Right atrium auricular region (tissue), 2 donors: Measurements from ENCODE around the gene BCL2L1. TPM values are rescaled to one million over a fixed set of nuclear protein-coding genes. Genes with fewer than 3 reads are reported as not detected.
A peak's percentile ranks its signal among the peaks of the same experiment; 100 is the strongest.

Source experiments
- DNase-seq: peaks from one replicate; pipeline ENCODE4 v3.0.0-alpha.2; 2019; ENCODE audit warnings: low spot score
- H3K27ac ChIP-seq, 2 donors: fragments of 200-600 bp; sonication (generic); 1 replicate in 1 of 2; 2 replicates in 1 of 2; pipeline ENCODE4 v1.5.1; 2016 to 2019
- H3K27me3 ChIP-seq, 2 donors: fragments of 200-600 bp; sonication (generic); one replicate each; pipeline versions ENCODE4 v1.5.1 to v1.6.0; 2017 to 2019
- H3K36me3 ChIP-seq: fragments of 200-600 bp; sonication (generic); one replicate; pipeline ENCODE4 v1.5.1; 2016
- H3K4me1 ChIP-seq, 2 donors: fragments of 200-600 bp; sonication (generic); one replicate each; pipeline versions ENCODE4 v1.5.1 to v1.6.0; 2017 to 2019
- H3K4me3 ChIP-seq, 2 donors: fragments of 200-600 bp; sonication (generic); 1 replicate in 1 of 2; 2 replicates in 1 of 2; pipeline ENCODE4 v1.5.1; 2017 to 2019; ENCODE audit warnings: mild to moderate bottlenecking in 1 of 2, moderate library complexity in 1 of 2
- H3K9me3 ChIP-seq, 2 donors: fragments of 200-600 bp; sonication (generic); one replicate each; pipeline ENCODE4 v1.5.1; 2019
- total RNA-seq, 2 donors: library from RNA; depleted of rRNA; stranded (reverse); fragments of >200 nt; gene quantifications; one replicate each; pipeline ENCODE4 v1.1.0, GENCODE V29; 2016
- TF ChIP-seq, protein P1 (sequence below), 2 donors: fragments of 200-600 bp; sonication (generic); IDR thresholded peaks; one replicate each; pipeline ENCODE4 v1.5.1; 2019; ENCODE audit warnings: antibody characterized with exemption in 2 of 2

BCL2L1 gene
- total RNA-seq, 2 donors from 2014 or later = 84.2 to 93.5 TPM

GRCh38 chr20:31642837-31643236 is 79.8 kb downstream of the BCL2L1 start:
- H3K36me3 ChIP-seq = no peaks in the 10 kb centered on the region
- H3K4me1 ChIP-seq = peaks cover 0 to under 1% of the 10 kb centered on the region in 2 donors
- no peak for DNase-seq
- no peak overlapping the region for H3K27ac ChIP-seq
- H3K4me3 ChIP-seq = no peak overlapping the region
- H3K27me3 ChIP-seq = peaks cover 0 to 1% of the 10 kb centered on the region in 2 donors
- no peaks in the 10 kb centered on the region for H3K9me3 ChIP-seq
- TF ChIP-seq, protein P1, sequence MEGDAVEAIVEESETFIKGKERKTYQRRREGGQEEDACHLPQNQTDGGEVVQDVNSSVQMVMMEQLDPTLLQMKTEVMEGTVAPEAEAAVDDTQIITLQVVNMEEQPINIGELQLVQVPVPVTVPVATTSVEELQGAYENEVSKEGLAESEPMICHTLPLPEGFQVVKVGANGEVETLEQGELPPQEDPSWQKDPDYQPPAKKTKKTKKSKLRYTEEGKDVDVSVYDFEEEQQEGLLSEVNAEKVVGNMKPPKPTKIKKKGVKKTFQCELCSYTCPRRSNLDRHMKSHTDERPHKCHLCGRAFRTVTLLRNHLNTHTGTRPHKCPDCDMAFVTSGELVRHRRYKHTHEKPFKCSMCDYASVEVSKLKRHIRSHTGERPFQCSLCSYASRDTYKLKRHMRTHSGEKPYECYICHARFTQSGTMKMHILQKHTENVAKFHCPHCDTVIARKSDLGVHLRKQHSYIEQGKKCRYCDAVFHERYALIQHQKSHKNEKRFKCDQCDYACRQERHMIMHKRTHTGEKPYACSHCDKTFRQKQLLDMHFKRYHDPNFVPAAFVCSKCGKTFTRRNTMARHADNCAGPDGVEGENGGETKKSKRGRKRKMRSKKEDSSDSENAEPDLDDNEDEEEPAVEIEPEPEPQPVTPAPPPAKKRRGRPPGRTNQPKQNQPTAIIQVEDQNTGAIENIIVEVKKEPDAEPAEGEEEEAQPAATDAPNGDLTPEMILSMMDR (IDR thresholded peaks at IDR 0.05) = no peak

- TF ChIP-seq, protein P1 (IDR thresholded peaks at IDR 0.05) = no peak
- no peak for DNase-seq
- H3K27ac ChIP-seq = no peak overlapping the region
Observed at GRCh38 chr20:31641391-31641790, 81.3 kb downstream of the BCL2L1 start.

DNA sequence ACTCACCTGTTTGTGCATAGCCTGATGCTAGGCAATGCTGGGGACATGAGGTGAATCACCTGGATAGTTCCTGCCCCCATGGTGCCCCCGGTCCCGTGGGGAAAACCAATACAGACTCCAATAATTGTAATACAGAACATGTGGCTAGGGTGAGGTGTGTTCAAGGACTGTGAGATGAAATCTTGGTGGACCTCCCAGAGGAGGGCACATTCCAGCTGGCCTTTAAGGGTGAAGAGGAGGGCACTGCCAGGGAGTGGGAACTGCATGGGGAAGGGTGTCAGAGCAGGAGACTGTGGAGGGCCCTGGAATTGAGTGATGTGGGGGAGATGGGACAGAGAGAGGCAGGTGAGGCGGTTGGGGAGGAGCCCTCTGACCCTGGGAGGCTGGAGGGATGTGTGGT is 82.4 kb downstream of the BCL2L1 start:
- no peak overlapping the region for H3K27ac ChIP-seq
- H3K27me3 ChIP-seq = peaks cover 0 to 6% of the 10 kb centered on the region in 2 donors
- H3K9me3 ChIP-seq = no peaks in the 10 kb centered on the region
- TF ChIP-seq, protein P1 (IDR thresholded peaks at IDR 0.05) = no peak
- peaks cover 0 to 7% of the 10 kb centered on the region in 2 donors for H3K4me1 ChIP-seq
- DNase-seq = no peak
- H3K4me3 ChIP-seq = no peak overlapping the region
- no peaks in the 10 kb centered on the region for H3K36me3 ChIP-seq

More at GRCh38 chr20:31641391-31641790, 81.3 kb downstream of the BCL2L1 start:
- no peak overlapping the region for H3K4me3 ChIP-seq
- H3K27me3 ChIP-seq = peaks cover 0 to 6% of the 10 kb centered on the region in 2 donors
- H3K4me1 ChIP-seq = peaks cover 0 to 7% of the 10 kb centered on the region in 2 donors
- no peaks in the 10 kb centered on the region for H3K36me3 ChIP-seq
- no peaks in the 10 kb centered on the region for H3K9me3 ChIP-seq

- Histone ChIP-seq H3K4me3 (no peak overlapping the region), H3K27ac (peak overlapping the region; percentile 39 to 51), H3K9me3 (no peaks in the 10 kb centered on the region), H3K27me3 (peaks cover 0 to 6% of the 10 kb centered on the region in 2 donors), H3K4me1 (peaks cover 0 to 7% of the 10 kb centered on the region in 2 donors), H3K36me3 (no peaks in the 10 kb centered on the region)
- DNase-seq = no peak
- TF ChIP-seq, protein P1 (IDR thresholded peaks at IDR 0.05) = no peak
Observed at GRCh38 chr20:31638816-31639215, 83.9 kb downstream of the BCL2L1 start.

GRCh38 chr20:31638317-31638716 is 84.4 kb downstream of the BCL2L1 start:
- peak overlapping the region; percentile 14 to 39 for H3K4me3 ChIP-seq
- H3K27me3 ChIP-seq = peaks cover 0 to 6% of the 10 kb centered on the region in 2 donors
- H3K9me3 ChIP-seq = no peaks in the 10 kb centered on the region
- TF ChIP-seq, protein P1 (IDR thresholded peaks at IDR 0.05) = no peak
- no peak for DNase-seq
- H3K27ac ChIP-seq = peak overlapping the region; percentile 51 to 68
- peaks cover 0 to 7% of the 10 kb centered on the region in 2 donors for H3K4me1 ChIP-seq
- H3K36me3 ChIP-seq = no peaks in the 10 kb centered on the region

DNA sequence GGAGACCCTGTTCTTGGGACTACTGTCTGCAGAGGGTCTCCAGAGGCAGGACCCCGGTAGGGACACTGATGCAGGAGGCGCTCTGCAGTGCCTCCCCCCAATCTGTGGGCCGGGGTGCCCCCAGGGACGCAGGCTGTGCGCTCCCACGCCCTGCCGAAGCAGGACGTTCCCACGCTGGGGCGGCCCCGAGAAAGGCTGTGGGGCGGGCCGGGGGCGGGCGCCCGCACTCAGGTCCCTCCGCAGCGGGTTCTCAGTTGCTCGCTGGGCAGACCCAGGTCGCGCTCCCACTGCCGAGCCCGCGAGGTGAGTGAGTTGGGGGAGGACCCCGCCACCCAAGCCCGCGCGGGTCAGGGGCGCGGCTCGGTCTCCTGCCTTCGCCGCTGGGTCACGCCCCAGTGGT is 85.0 kb downstream of the BCL2L1 start, which contains the start of gene COX4I2:
Gene COX4I2, plus strand, starts transcription at position 253 of the 400 bp plus-strand sequence. CDS start 1,106 bp downstream, outside the sequence.
- Histone ChIP-seq H3K36me3 (no peaks in the 10 kb centered on the region), H3K4me3 (peak within 1 kb of the TSS; percentile 14 to 39), H3K9me3 (no peaks in the 10 kb centered on the region), H3K4me1 (peaks cover 0 to 7% of the 10 kb centered on the region in 2 donors), H3K27ac (peak within 1 kb of the TSS; percentile 51 to 68), H3K27me3 (peaks cover 0 to 6% of the 10 kb centered on the region in 2 donors)
- TF ChIP-seq, protein P1 (IDR thresholded peaks at IDR 0.05) = no peak
- DNase-seq = no peak
